GM19238 (cell line): ENCODE data around the gene OR4A47.
"Not testable (repeated sequence)": the region's sequence is repeated elsewhere in the genome, so short reads cannot be mapped to it uniquely, and the experiment has no call there.

Experiments used
- DNase-seq: peaks from one replicate; pipeline ENCODE4 v3.0.0; 2011; ENCODE audit warnings: low spot score; ENCODE audit not compliant: insufficient read length

Gene OR4A47, protein sequence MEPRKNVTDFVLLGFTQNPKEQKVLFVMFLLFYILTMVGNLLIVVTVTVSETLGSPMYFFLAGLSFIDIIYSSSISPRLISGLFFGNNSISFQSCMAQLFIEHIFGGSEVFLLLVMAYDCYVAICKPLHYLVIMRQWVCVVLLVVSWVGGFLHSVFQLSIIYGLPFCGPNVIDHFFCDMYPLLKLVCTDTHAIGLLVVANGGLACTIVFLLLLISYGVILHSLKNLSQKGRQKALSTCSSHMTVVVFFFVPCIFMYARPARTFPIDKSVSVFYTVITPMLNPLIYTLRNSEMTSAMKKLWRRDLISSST

DNA sequence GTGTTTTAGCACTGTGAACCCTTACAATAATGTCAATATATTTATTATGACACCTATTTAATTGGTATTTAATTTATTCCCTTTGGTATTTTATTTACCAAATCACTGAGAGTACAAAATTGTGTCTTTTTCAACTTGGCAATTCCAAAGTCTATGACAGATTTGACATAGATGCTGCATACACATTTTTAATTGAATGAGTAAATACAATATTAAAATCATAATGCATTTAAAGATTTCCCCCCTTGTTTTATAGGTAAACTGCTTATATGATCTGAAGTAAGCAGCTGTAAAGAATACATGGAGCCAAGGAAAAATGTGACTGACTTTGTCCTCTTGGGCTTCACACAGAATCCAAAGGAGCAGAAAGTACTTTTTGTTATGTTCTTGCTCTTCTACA is at the start of gene OR4A47:
Gene OR4A47, plus strand, starts transcription at position 301 of the 400 bp plus-strand sequence. Its CDS starts 0 bp downstream, at position 301.
- not testable (repeated sequence) for DNase-seq

DNA sequence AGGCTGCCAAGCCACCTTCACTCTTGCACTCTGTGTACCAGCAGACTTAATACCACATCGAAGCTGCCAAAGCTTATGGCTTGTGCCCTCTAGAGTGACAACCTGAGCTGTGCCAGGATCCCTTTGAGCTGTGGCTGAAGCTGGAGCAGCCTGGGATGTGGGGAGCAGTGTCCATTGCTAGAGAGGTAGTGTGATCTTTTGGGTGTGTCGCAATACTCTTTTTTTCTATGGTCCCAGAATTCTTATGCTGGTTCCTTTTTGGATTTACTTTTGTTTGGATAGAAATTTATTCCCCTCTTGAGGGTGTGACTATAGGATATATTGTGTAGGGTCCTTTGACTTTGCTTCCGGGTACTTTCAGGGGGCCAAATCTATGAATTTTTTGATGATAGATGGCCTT is 32.7 kb upstream of the OR4A47 start:
- not testable (repeated sequence) for DNase-seq

DNA sequence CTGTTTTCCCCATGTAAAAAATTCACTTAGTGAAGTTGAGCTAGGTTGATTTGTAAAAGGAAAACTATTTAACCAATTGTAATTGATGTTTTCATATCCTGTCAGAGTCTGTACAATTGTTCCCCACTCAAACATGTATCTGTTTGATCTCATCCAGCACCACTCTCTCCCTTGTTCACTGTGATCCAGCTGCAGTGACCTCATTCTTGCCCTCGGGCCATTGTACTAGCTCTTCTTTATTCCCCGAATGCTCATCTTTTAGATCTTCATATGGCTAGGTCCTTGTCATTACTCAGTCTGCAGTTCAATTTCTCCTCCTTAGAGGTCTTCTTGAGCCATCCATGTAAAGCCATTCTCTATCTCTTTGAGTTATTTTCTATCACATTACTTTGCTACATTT is 14.6 kb upstream of the OR4A47 start:
- DNase-seq = not testable (repeated sequence)

DNA sequence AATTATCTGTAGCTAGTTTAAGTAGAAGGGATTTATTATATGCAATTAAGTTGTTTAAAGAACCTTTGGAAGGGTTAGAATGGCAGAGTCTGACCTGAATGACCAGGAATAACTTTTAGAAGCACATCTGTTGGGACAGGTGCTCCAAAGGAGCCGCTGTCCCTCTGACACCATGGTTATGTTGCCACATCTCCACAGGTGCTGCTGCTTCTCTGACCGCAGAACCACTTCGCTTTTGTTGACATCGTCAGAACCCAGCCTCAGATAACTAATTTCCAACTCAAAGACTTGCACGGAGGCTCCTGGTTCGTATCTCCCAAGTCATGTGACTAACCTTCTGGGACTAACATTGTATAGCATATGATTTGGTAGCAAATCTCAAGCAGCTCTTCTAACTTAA is 13.9 kb upstream of the OR4A47 start:
- DNase-seq = not testable (repeated sequence)

DNA sequence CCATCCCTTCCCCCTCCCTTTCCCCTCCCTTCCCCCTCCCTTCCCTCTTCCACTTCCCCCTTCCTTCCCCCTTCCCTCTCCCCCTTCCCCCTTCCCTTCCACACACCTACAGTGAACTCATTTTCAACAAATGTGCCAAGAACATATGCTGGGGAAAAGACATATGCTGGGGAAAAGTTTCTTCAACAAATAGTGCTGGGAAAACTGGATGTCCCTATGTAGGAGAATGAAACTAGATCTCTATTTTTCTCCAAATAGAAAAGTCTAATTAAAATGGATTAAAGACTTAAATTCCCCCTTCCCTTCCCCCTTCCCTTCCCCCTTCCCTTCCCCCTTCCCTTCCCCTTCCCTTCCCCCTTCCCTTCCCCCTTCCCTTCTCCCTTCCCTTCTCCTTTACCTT is 17.6 kb downstream of the OR4A47 start:
- DNase-seq = not testable (repeated sequence)

DNA sequence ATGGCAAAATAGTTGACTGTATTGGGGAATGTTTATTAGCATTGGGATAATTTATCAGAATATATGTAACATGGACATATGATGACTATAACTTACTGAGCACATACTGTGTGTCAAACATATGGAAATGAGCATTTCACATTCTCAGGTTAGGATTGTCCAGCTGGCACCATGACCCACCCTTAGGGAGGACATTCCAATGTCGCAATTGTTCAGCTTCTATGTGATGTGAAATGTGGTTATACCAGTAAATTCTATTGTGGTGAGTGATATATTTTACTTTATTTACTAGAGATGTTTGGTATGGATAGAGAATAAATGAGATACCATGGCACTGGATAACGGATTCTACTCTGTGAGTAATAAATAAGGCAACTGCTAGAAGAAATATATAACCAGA is 50.4 kb downstream of the OR4A47 start:
- DNase-seq = no peak
